HG02678 (cell line): ENCODE data around the gene KCNC3.

Experiments
- ATAC-seq: cut with Tn5 transposase; IDR thresholded peaks from one replicate; pipeline ENCODE4 v1.9.1; 2021; ENCODE audit warnings: mild to moderate bottlenecking, moderate library complexity; ENCODE audit not compliant: unreplicated experiment

The KCNC3 gene

DNA sequence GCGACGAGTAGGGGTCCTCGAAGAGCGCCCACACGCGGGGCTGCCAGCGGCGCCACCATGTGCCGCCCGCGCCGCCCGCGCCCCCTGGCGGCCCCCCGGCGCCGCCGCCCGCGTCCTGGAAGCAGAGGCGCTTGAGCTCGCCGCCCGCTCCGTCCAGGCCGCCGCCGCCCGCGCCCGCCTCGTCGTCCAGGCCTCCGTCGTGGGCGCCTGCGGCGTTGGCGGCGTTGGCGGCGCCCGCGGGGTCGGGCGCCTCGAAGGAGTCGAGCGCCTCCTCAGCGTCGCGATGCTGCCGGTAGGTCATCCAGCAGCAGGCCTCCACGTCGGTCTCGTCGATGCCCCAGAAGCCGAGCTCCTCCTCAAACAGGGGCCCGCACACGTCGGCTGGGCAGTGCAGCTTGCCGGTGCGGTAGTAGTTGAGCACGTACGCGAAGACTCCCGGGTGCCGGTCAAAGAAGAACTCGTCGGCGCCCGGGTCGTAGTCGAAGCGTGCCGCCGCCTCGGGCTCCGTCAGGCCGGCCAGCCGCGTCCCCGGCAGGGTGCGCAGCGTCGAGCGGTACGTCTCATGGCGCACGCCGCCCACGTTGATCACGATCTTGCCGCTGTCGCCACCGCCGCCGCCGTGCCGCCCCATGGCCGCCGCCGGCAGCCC, 829 bp downstream of the KCNC3 start:
- peak; percentile 1 for ATAC-seq

DNA sequence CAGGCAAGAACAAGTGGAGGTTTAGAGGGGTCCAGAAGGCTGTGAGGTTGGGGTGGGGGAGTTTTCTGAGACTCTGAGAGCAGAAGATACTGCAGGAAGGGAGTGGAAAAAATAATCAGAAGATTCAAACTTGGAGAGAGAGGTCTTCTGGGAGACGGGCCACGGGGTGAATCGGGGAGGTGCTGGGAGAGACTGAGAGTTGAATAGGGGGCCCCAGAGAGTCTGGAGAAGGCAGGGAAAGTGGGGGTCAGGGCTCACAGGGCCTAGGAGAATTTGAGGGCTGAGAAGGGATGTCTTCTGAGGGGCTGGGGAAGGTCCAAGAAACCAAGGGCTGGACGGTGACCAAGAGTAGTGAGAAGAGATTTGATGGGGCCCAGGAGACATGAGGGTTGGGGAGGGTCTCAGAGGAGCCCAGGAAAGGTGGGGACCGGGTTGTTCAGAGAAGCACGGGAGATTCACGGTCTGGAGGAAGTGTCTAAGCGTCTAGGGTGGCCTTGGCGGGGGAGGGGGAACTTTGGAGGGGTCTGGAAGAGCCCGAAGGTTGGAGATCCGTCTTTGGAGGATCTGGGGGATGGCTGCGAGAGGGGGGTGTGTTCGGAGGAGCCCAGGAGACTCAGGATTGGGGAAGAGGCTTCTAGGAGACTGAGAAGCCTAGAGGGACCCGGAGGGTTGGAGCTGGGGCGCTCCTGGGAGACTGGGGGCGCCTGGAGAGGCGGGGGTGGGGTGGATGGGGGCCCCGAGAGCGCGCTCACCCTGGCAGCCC, 1.5 kb downstream of the KCNC3 start:
- ATAC-seq: no peak

DNA sequence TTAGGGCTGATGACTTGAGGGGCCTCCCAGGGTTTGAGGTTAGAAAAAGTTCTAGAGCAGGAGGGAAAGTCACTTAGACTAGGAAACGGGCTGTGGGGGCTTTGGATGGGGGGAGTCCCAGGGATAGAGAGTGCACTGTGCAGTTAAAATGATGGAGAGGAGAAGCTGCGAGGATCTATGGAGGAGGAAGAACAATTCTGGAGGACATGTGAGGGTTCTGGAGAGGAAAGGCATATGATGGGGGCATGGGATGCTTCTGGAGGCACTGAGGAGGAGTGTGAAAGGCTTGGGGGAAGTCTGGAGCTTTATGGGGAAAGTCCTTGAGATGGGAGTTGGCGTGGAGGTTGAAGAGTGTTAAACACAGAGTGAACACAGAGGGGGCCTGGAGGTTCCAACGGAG, 2.2 kb downstream of the KCNC3 start:
- ATAC-seq: no peak

DNA sequence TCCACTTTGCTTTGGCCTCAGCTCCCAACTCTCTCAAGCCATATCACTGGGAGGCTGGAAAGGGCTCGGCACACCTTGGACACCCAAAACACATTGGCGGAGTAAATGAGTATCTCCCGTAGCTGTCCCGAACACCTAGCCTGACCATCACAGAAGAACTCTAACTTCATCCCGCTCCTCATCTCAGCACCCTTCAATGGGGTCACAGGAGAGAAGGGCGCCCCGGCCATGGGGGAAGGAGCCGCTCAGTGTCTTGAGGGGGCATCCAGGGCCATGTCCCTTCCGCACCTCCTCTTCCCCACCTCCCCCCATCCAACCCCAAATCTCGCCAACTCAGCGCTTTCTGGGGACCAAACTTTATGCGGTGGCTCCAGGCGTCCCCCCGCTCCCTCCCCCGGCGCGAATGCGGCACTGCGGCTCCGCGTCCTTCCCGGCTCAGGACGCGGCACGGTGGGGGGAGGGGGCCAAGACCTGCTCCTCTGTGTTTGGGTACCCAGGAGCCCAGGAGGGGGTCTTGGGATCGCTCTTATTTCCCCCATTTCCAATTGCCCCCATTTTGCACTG, 3.0 kb downstream of the KCNC3 start:
- no peak for ATAC-seq

DNA sequence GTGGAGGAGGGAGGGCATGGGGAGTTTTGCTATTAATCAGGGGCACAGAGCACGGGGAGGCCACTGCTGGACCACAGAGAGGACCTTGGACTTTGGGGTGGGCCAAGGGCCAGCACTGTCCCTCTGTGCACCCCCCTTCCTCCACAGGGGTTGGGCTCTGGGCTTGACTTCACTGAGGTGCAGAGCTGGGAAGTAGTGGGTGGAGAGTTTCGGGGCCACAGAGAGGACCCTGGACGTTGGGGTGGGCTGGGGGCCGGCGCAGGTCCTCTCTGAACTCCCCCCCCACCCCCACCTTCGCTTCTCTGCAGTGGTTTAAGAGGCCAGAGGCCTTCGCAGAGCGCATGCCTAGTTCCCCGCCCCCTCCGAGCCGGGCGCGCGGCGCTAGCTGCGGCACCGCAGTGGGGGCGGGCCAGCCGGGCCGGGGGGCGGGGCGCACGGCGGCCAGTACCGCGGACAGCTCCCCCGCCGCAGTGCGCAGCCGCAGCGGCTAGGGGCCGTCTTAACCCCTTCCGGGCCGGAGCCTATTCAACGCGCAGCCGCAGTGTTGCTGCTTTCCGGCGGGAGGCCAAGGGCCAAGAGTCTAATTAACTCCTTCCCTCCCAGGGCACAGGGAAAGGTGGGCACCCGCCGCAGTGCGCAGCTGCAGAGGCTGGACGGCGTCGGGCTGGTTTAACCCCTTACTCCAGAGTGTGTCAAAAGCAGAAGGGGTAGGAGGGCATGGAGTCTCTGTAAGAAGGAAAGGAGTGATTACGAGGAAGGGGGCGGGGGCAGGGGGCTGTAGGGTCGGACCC, 3.7 kb downstream of the KCNC3 start:
- ATAC-seq: no peak

DNA sequence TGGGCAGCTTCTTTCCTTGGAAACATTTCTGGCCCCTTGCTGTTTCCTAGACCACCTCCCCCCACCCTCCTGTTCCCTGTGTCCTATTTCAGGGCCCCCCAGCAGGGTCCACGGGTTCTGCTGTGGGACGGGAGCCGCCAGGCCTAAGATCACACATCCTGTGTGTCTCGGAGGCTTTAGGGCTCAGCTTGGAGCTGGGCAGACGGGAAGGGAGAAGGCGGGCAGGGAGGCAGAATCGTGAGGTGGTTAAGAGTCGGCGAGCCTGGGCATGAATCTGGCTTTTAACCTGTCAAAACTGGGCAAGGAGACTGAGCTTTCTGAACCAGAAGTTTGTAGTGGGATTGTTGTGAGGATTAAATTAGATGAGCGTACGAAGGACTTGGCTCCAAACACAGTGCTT, 4.8 kb downstream of the KCNC3 start:
- ATAC-seq: no peak

DNA sequence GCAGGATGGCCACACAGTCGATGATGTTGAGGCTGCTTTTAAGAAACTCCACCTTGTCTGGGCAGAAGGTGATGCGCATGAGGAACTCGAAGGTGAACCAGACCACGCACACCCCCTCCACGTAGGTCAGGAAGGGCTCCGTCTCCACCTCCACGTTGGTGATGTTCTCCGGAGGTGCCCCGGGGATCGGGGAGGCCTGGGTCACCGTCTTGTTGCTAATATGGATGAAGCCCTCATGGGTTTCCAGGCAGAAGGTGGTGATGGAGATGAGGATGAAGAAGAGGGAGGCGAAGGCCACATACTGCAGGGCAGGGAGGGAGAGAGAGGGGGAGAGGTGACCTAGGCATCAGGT, 5.4 kb downstream of the KCNC3 start:
- no peak for ATAC-seq

DNA sequence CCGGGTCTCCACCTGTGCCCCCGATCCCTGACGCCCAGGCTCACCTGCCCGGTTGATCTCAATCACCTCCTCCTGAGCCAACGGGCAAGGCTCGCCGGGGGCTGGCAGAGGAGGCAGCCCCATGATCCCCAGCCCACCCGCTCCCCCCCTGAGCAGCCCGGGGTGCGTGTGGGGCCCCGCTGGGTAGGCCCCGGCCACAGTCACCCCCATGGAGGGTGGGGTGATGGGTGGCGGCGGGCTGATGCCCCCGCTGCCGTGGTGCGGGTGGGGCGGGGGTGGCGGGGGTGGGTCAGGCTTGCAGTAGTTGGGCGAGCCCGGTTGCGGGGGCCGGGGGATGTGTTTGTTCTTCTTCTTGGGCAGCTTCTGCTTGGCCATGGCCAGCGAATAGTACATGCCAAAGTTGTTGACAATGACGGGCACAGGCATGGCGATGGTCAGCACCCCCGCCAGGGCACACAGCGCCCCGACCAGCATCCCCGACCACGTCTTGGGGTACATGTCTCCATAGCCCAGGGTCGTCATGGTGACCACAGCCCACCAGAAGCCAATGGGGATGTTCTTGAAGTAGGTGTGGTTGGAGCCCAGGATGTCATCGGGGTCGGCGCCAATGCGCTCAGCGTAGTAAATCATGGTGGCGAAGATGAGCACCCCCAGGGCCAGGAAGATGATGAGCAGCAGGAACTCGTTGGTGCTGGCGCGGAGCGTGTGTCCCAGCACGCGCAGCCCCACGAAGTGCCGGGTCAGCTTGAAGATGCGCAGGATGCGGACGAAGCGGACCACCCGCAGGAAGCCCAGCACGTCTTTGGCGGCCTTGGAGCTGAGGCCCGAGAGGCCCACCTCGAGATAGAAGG, 6.0 kb downstream of the KCNC3 start:
- ATAC-seq: no peak

DNA sequence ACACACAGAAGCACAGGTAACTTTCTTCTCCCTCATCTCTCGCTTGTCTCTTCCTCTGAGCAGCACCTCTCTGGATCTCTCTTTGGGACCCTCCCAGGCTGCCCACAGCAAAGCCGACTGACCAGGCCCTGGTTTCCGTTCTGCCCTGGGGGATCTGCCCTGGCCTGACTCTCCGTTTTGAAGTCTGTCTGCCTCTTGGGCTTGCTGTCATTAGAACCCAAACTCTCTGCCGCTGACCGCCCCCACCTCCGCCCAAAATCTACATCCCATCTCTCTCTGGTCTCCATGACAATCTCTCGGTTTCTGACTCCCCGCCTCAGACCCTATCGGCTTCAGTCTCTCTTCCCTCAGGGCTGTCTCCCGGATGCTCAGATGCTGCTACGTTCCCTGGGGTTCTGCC, 6.9 kb downstream of the KCNC3 start:
- ATAC-seq: no peak

DNA sequence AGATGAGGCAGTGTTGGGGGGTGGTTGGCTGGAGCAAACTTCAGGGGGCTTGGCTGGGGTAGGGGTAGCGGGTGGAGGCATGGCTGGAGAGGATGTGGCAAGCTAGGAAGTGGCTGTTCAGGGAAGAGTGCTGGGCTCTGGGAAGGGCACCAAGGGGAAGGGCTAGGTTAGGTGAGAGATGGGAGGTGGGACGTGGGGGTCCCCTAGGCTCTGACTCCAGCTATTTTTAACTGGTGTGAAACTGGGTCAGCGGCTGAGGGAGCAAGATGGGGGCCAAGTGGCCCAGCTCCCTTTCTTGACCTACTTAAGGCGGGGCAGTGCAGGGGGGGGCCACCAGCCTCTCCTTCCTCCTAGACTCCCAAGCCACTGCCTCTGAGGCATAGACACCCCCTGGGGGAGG, 7.3 kb downstream of the KCNC3 start:
- ATAC-seq: no peak

DNA sequence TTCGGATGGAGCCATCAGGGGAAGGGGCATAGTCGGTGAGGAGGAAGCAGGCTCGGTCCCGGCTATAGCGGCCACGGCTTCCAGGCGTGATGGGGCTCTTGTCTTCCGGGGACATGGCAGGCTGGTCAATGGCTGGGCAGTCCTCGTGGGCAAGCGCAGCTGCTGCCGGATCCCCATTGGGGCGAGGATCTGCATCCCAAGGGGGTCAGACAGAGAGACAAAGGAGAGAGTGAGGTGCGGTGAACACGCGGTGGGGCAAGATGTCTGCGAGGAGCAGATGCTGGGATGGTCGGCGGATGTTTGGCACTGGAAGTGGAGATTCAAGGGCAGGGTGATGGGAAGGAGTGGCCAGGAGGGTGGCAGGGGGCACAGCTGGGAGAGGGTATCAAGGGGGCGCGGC, 8.6 kb downstream of the KCNC3 start:
- ATAC-seq: no peak

DNA sequence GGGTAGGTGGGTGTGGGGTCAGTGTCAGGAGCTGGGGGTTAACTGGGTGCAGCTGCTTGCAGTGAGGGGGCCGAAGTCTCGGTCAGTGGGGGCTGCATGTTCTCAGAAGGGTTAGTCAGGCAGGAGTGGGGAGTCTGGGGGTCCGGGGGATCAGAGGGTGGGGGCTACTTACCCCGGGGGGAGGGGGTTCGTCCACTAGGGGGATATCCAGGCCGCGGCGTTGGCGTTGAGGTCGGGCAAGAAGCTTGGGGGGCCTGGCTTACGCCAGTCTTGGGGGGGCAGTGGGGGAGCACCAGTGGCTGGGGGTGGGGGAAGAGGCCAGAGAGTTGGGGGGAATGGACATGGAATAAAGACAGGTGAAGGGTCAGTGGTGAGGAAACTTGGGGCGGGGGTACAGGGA, 9.1 kb downstream of the KCNC3 start:
- ATAC-seq: no peak

DNA sequence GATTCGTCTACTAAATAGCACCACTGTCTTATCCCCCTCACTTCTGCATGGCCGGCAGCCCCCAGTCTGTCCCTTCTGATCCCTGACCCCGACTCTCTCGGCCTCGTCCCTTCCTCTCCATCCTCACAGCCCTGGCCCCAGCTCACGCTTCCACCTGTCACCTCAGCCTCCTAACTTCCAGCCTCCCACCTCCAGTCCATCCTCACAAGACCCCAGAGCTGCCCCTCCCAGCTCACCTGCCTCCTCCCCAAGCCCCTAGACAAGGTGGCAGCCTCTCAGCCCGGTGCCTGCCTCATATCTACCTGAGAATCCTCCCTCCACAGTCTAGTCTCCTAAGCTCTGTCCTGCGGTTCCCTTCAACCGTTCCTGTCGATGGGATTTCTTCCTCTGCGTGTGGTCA, 10.0 kb downstream of the KCNC3 start:
- ATAC-seq: no peak

DNA sequence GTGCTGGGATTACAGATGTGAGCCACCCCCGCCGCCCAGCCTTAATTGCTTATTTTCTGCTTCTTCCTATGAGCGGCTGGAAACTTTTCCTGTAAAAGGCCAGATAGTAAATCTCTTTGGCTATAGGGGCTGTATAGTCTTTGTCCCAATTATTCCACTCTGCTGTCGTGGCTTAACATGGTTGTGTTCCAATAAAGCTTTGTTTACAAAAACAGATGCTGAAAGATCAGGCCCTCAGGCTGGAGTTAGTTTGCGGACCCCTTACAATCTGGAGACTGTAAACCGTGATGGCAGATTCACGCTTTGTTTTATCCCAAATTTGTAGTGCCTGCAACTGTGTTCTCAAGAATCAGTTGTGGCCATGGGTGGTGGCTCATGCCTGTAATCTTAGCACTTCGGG, 10.7 kb downstream of the KCNC3 start:
- ATAC-seq: no peak

DNA sequence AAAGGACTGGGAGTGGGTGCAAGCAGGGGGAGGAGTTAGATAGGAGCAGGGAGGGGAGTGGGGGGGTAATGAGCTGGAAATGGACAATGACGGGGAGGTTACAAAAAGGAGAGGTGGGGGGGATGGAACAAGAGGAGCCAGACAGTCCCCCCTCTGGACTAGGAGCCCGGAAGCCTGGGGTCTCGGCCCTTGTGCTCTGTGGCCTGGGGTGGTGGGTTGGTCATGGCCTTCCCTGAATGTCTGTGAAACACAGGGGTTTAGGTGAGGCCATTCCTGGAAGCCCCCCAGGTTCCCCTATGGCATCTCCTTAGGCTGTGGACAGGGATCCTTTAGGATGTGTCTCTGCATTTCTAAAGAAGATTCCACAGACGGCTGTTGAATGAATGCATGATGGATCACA, 12.1 kb downstream of the KCNC3 start:
- no peak for ATAC-seq

DNA sequence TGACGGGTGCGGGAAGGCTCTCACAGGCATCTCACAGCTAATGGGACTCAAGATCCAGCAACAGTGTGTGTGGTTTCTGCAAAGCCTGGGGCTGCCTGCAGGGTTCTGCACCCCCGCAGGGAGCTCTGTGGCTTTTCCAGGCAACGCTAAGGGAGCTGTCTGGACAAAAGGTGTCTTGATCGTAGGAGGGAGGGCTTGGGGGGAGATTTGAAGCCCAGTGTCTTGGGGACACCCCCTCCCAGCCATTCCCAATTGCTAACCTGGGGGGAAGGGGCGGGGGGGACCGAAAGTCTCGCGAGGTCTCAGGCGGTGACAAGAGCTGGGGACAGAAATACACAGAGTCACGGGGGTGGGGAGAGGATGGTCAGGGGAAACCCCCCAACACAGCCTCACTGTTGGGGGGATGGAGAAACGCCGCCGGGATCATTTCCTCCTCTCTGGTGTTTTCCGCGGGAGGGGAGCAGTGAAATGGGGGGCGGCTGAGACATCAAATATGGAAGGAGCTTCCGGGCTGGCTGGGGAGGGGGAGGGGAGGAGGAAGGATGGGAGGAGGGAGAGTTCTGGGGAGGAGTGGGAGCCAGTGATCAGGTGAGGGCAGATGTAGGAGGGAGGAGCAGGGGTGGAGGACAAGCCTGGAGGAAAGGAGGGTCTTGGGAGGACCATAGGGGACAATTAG, 13.3 kb downstream of the KCNC3 start:
- no peak for ATAC-seq

DNA sequence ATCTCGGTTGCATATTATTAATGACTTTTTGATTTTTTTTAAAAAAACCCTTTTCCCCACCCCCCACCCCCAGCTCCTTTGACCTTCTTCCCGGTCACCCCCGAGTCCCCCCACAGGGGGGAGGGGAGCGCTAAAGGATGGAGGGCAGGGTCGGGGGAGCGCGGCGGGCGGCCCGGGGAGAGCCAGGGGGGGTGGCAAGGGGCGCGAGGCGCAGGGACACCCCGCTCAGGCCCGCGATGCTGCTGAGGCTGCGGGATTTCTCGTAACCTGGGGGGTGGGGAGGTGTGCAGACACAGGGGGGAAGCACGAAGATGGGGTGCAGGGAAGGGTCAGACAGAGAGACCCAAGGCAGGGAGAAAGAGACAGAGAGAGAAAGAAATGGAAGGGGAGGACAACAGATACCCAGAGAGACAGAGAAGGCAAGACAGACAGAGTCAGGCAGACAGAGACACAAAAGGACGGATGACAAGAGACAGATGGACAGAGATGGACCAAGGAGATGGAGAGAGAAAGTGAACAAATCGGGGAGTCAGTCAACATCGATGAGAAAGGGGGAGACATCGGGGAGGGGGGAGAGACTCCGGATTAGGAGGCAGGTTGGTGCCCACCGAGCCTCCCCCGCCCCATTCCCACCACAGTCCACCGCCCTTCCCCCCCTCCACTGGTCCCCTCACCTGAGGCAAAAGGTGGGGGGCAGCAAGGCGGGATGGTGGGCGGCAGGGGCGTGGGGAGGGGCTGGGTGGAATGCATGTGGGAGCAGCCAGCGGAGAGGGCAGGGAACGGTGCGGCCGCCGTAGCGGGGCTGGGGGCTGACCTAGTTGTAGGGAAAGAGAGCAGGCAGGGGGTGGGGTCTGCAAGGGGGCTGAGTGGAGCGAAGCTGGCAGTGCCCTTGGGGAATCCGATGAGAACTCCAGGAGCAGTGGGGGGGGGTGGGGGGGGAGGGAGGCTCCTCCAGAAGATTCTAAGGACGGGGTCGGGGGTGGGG, 14.2 kb downstream of the KCNC3 start:
- ATAC-seq: no peak

DNA sequence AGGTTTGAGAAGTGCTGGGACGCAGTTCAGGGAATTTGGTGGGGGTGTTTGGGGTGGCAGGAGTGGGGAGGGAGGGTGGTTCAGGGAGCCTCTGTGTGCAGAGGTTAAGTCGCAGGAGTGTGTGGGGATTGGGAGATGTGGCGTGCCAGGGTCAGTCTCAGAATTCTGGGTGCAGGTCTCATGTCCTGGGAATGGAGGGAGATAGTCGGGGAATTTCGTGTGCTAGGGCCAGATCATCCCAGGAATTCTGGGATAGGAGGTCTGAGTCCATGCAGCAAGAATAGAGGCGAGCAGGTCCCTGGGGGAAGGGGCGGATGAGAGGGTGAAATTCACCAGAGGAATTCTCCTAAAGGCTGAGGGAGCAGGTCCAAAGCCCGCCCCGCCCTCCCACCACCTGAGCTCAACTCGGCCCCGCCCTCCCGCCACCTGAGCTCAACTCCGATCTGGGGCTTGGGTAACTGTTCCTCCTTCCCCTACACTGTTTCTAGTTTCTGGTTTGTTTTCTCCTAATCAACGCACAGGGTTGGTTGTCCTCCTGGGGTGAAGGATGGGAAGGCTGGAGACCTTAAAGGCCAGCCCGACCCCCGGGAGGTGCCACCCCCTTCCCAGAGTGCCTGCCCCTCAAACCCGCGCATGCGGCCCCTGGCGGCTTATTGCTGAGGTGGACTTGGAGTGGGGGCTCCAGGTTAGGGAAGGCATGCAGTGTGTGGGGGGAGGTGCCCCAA, 15.2 kb downstream of the KCNC3 start:
- no peak for ATAC-seq
